Transverse colon (tissue), 4 donors: ENCODE data around the gene INO80C.

Source experiments
- EP300 ChIP-seq: sonication (generic); formaldehyde crosslinking; IDR thresholded peaks from one replicate; pipeline ENCODE4 v1.6.1; 2017; ENCODE audit warnings: antibody characterized with exemption, low read depth
- POLR2A ChIP-seq: fragments of 450-650 bp; IDR thresholded peaks from one replicate; pipeline ENCODE4 v1.6.1; 2016; ENCODE audit warnings: antibody characterized with exemption, mild to moderate bottlenecking, moderate library complexity
- POLR2AphosphoS5 ChIP-seq, 3 donors: sonication (generic); formaldehyde crosslinking; IDR thresholded peaks; one replicate each; pipeline ENCODE4 v1.6.1; 2016; ENCODE audit warnings: antibody characterized with exemption in 3 of 3
- TF ChIP-seq, protein P1 (sequence below), 5 experiments: fragments of 200-600 bp in 3 of 5; fragments of 450-650 bp in 2 of 5; sonication (generic) in 3 of 5; IDR thresholded peaks; 1 replicate in 2 of 5; 2 replicates in 3 of 5; pipeline ENCODE4 v1.5.1; 2016 to 2017; ENCODE audit warnings: antibody characterized with exemption in 5 of 5, inconsistent platforms in 3 of 5, mild to moderate bottlenecking in 2 of 5, moderate library complexity in 1 of 5

DNA sequence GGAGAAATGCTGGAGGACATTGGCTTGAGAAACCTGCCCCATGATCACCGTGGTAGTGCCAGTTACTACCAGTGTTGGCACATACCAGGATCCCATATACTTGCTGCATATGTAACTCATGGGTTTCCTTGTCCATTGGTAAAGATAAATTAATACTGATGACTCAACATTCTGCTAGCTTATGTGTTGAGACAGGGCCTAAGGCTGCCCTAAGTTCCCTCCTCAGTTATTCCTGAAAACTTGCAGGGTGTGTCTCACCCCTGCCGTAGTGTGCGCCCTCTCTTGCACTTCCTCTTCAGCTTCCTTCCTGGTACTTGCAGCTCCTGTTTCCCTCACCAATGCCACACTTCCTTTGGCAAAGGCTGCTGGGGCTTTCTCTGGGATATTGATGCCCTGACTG is 4.3 kb upstream of the INO80C start:
- TF ChIP-seq, protein P1, sequence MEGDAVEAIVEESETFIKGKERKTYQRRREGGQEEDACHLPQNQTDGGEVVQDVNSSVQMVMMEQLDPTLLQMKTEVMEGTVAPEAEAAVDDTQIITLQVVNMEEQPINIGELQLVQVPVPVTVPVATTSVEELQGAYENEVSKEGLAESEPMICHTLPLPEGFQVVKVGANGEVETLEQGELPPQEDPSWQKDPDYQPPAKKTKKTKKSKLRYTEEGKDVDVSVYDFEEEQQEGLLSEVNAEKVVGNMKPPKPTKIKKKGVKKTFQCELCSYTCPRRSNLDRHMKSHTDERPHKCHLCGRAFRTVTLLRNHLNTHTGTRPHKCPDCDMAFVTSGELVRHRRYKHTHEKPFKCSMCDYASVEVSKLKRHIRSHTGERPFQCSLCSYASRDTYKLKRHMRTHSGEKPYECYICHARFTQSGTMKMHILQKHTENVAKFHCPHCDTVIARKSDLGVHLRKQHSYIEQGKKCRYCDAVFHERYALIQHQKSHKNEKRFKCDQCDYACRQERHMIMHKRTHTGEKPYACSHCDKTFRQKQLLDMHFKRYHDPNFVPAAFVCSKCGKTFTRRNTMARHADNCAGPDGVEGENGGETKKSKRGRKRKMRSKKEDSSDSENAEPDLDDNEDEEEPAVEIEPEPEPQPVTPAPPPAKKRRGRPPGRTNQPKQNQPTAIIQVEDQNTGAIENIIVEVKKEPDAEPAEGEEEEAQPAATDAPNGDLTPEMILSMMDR (IDR thresholded peaks at IDR 0.05), result no peak
- TF ChIP-seq POLR2A (no peak), EP300 (no peak), POLR2AphosphoS5 (IDR thresholded peaks at IDR 0.05) (no peak)
